ENCODE results near the gene PSME4.
"Not testable (repeated sequence)": the region's sequence is repeated elsewhere in the genome, so short reads cannot be mapped to it uniquely, and the experiment has no call there.

PSME4 gene

DNA sequence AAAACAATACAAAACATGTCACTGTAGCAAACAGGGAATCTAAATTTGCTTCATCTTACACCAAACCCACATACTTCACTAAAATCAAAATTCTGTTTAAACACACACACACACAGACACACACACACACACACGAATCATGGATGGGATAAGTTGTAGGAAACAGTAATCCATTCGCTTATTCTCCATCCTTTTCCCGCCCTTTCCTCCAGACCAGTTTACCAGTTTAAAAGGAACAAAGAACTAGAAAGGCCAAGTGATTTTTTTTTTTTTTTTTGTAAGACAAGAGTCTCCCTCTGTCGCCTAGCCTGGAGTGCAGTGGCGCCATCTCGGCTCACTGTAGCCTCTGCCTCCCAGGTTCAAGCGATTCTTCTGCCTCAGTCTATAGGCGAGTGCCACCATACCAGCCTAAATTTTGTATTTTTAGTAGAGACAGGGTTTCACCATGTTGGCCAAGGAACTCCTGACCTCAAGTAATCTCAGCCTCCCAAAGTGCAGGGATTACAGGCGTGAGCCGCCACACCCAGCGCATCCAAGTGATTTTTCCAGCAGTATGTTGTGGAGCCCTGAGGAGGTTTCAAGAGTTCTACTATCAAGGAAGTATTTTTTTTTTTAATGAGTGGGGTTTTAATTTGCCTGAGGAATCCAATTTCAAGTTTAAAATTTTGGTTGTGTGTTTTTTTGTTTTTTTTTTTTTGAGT lies 5.7 kb downstream of the PSME4 start:
- DNase-seq = no peak

DNA sequence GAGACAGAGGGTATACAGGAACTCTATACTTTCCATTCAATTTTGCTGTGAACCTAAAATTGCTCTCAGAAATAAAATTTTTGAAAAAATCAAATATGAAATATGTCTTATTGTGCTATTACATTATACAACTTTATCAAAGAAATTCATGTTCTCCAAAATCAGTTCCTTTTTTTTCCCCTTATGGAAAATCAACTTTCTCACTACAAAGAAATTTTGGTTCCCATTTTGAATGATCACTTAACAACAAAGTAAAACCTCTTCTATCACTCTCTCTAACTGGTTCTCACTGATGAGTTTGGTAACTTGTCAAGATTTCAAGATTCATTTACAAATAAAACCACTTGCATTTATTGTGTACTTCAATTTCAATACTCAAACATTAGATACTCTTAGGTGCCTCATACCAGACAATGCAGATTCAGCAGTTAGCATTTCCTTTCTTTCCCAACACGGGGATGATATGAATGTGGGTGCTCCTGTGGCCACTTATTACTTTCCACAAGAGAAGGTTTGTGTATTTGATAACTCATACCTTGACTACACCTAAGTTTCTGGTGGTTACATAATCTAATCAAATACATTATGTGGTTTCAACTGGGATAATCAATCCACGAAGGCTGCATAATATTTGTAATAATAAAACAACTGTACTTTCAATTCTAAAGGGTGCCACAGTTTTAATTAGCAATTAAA lies 6.4 kb downstream of the PSME4 start:
- DNase-seq = no peak

DNA sequence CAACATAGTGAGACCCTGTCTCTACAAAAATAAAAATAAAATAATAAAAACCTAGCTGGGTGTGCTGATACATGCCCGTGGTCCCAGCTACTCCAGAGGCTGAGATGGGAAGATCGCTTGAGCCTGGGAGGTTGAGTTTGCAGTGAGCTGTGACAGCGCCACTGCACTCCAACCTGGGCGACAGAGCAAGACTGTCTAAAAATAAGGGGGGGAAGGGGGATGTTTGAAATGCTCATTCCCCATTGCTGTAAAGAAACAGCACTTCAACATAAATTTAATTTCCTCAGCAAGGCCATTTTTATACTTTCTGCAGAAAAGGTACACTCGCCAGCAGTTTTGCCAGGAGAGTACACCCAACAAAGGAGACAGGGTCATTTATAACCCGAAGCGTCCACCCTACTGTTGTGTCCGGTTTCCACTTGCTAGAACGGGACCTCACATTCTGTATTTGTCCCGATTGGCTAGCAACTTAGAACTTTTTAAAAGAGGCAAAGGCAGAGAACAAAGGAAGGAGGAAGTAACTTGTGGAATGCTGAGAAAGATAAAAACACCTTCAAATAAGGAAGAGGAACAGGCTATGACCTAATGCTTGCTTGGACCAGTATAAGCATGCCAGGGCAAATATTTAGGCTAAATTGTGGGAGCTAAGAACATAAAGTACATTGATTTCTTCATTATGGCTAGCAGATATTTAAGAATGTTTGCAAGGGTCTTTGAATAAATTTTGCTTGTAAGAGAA lies 9.1 kb downstream of the PSME4 start:
- DNase-seq = not testable (repeated sequence)

DNA sequence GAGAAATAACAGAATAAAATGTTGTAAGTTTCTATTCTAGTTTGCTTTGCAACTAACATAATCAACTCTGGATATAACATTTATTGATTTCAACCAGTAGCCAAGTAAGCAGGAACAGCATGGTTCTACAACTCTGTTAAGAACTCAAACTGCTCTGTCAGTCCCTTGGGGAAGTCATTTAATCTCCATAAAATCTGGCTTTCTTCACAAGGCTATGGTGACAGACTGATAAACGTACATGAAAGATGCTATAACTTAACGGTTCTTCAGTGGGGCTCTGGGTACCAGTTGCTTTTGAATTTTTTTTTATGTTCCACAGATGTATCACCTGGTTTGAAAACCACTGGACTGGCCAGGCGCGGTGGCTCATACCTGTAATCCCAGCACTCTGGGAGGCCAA lies 10.3 kb downstream of the PSME4 start:
- no peak for DNase-seq

DNA sequence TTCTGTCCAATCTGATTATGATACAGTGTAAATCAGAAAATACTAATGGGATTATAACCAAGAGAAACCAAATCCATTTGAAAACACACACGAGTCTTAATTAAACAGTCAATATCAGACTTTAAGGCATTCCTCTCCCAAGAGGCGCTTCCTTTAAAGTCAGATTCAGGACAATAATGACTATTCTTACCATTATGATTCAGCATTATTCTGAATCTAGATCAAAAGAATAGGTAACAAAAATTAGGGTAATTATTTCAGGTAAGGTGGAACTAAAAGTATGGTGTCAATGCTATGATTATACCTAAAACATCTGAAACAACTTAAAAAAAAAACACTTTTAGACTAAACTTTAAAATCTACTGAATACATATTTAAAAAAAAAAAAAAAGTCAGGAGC lies 12.3 kb downstream of the PSME4 start:
- no peak for DNase-seq

DNA sequence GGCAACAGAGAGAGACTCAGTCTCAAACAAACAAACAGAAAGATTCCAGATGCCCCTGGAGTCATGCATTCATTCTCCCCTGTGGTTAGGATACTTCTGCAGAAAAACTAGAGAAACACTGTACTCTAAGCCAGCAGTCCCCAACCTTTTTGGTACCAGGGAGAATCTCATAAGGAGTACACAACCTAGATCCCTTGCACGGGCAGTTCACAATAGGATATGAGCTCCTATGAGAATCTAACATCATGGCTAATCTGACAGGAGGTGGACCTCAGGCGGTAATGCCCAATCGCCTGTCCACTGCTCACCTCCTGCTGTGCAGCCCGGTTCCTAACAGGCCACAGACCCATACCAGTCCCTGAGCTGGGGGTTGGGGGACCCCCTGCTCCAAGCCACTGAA lies 18.3 kb downstream of the PSME4 start:
- DNase-seq = no peak

DNA sequence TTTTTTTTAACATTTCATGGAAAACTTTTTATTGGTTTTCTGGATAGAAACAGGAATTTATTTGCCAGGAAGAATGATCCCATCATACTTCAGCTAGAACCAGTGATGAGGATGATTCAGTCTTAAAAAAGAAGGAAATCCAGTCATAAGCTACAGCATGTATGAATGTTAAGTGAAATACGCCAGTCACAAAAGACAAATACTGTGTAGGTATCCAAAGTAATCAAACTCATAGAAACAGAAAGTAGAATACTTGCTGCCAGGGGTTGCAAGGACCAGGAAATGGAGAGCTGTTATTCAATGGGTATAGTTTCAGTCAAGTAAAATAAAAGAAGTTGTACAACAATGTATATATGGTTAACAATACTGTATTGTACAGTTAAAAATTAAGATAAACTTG lies 21.3 kb downstream of the PSME4 start:
- DNase-seq = no peak

DNA sequence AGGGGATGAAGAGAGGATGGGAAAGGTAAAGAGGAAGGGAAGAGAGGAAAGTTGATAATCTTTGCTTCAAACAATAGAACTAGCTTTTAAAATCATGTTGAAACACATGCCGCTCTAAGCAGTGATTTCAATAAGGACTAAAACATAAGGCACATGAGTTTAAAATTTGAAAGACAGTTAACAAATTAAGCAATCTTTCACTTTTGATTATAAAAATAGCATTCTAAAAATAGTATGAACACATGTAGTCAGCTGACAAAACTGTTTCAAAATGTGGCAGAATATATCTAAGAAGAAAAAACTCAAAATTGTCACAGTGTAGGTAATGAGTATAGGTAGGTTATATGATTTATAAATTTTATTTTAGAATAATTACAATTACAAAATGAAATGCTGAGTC lies 25.3 kb downstream of the PSME4 start:
- DNase-seq = no peak

DNA sequence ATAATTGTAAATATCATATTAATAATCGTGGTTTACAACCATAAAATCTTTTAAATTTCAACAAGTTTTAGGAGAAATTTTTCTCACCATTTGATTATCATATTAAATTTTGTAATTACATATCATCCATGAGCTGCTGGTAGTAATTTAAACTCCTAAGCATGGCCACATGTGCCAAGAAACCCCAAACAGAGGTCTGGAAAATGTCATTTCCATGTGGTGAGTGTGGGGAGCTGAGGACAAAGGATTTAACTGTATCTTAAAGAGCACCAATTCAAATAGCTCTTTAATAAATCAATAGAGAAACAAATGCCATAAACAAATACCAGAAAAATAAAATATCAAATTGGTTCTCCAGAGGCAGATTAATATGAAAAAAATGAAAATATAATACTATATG lies 26.3 kb downstream of the PSME4 start:
- no peak for DNase-seq

DNA sequence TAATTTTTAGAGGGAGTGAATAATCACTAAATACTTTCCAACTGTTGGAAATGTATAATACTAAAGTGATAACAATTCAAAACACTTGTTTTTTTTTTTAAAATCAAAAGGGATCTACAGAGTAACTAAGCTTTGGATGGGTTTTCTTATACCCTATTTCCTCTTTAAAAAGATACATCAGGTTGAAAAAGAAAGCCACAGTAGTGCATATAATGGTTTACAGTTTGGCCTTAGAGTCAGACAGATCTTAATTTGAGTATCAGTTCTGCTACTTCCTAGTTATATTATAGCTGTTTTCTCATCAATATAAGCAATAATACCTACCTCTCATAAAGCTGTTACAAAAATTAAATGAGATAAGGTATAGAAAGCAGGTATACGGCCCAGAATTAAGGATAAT lies 28.5 kb downstream of the PSME4 start:
- DNase-seq = no peak

DNA sequence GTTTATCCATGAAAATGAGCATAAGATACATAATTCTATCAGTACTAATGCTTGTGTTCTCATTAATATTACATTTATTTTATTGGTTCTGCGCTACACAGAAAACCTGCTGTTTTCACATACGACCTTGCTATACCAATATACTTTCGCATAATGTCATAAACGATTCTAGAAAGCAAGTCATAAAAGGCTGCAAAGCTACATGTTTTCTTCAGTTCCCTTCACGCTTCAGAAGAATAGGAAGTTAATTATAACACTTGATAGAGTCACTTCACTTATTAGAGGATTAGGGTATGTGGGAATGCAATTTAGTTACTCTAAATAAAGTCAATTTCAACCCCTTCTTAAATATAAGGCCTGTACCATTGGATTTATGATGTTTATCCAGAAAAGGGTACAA lies 29.0 kb downstream of the PSME4 start:
- DNase-seq = no peak

DNA sequence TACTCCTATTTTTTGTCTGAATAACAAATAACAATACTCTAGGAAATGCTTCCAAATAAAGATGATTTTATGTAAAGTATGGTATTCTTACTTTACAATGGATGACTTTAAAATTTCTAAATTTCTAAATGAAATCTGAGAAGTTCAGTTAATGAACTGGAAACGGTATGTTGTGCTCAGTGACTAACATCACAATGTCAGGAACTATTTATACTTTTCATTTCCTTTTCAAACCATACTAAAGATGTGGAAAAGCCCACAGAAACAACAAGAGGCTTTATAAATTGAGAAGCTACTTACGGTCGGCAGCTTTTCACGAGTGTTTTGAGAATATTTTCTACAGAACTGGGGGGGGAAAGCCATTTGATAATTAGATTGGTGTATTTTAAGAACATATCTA lies 31.1 kb downstream of the PSME4 start:
- no peak for DNase-seq

DNA sequence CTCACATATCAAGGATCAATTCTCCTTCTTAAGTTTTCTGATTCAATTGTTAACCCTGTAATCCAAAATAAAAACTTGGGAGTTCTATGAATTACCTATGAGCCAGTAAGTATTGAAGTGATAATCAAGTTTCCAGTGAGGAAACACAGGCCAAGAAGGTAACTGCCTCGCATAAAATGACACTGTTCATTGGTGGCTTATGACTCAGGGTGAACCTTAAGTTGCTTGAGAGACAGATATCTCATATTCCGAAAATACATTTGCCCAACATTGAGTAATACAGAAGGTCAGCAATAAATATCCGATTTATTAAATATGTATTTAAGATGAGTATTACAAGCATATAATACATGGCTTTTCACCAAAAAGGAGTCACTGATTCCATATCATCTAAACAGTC lies 31.9 kb downstream of the PSME4 start:
- no peak for DNase-seq

DNA sequence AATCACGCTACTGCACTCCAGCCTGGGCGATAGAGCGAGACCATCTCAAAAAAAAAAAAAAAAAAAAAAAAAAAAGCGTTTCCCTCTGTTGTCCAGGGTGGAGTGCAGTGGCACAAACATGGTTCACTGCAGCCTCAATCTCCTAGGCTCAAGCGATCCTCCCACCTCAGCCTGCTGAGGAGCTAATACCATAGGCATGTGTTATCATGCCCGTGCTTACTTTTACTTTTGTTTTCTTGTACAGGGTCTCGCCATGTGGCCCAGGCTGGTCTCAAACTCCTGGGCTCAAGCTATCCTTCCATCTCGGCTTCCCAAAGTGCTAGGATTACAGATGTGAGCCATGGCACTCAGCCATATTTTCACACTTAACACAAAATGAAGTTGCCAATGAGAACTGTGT lies 37.5 kb downstream of the PSME4 start:
- no peak for DNase-seq

DNA sequence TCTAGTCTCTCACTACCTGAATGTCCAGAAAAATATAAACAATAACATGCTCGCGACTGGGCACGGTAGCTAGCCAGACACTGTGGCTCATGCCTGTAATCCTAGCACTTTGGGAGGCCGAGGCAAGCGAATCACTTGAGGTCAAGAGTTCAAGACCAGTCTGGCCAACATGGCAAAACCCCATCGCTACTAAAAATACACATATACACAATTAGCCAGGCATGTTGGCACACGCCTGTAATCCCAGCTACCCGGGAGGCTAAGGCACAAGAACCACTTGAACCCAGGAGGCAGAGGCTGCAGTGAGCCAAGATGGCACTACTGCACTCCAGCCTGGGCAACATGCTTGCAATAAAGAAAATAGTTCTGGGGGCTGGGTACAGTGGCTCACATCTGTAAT lies 44.5 kb downstream of the PSME4 start:
- not testable (repeated sequence) for DNase-seq

DNA sequence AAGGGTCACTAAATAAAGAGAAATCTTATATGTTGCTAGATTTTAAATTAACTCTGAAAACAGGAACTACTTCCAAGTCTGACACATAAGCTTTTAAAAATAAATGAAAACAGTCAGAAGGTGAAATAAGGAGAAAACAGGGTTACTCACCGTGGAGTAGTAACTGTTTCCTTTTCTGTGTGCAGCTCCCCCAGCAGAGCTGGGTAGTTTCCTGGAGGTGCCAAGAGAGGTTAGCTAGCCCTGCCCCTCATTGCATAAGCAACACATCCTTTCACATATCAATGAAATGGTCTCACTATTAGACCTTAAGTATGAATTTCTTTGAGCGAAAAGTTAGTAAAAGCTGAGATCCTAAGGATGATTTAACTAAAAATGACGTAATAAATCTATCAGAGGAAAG lies 57.1 kb downstream of the PSME4 start:
- DNase-seq = no peak

DNA sequence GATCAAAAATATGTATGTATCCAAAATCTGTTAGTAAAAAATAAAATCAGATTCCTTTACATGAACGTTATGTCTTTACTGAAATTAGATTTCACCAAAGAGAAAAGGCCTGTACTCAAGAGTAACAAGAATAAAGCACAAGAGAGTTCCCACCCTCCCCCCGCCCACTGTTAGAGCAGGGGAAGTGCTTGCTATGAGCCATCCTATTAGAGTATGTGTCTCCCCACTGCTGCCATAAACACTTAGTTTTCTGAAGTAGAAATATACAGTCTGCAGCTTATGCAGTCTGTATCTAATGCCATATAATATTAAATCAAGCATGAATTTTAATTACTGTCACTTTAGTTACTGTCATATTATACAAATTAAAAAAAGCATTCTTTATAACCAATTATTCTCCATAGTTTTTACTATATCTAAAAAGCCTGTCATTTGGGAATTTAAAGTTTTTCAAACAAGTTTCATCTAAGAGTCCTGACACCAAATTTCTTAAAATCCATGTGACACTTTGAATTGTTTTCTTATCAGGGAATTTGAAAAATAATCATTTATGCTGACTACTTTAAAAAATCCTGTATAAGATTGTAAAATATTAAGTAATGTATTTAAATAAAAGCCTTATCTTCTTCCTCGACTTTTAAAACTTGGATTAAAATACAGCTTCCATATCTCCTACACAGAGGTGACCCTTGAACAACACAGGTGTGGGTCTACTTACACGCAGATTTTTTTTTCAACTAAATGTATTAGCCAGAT lies 59.2 kb downstream of the PSME4 start:
- DNase-seq = no peak

DNA sequence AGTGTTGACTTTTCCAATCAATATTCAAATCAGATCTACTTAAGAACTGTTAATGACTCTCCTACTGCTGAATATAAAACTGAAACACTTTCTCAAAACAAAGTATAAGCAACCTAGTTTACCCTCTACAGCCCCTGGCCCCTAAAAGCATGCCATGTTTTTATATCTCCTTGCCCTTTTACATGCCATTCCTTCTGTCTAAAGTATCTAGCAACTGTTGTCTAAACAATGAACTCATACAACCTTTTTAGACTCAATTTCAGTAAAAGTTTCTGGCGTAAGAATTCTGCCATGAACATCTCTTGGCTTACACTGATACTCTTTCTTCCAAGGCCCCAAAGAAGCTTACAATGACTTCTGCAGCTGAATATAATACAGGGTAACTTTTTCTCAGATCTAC lies 63.2 kb downstream of the PSME4 start:
- DNase-seq = no peak

DNA sequence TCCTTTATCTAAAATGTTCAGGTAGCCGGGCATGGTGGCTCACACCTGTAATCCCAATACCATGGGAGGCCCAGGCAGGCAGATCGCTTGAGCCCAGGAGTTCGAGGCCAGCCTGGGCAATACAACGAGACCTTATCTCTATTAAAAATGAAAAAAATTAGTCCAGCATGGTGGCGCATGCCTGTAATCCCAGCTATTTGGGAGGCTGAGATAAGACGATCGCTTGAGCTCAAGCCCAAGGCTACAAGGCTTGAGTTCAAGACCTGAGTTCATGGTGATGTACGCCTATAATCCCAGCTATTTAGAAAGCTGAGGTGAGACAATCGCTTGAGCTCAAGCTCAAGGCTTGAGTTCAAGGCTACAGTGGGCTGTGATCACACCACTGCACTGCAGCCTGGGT lies 65.4 kb downstream of the PSME4 start:
- no peak for DNase-seq

DNA sequence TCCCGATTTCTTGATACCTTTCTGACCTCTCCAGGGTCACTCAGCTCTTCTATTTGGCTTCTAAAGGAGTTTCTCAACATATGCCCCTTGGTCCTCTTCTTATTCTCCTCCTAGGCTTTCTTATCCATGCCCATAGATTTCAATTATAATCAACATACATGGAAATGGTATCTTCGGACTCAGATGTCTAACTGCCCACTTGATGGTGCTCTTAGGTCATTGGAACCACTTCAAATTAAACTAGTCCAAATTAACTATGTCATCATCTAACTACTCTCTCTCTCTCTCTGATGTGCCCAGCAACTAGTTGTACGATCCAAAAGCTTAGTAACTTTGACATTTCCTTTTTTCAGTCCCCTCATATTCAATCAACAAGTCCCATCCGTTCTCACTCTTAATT lies 67.8 kb downstream of the PSME4 start:
- no peak for DNase-seq

DNA sequence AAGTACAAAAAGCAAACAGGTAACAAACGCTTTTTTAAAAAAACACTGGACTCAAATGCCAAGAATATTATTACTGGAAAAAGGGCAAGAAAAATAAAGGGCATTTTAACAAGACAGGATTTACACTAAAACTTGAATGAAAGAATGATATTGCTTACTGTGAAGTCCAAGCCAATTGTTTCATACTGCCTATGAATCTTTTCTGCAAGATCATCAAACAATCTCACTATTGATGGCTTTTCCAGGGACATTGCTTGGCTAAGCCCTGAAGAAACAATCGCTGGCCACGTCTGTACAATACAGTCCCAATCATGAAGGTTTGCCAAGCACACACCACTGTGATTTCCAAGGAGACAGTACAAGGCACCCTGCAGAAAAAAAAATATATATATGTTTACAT lies 69.6 kb downstream of the PSME4 start:
- no peak for DNase-seq

DNA sequence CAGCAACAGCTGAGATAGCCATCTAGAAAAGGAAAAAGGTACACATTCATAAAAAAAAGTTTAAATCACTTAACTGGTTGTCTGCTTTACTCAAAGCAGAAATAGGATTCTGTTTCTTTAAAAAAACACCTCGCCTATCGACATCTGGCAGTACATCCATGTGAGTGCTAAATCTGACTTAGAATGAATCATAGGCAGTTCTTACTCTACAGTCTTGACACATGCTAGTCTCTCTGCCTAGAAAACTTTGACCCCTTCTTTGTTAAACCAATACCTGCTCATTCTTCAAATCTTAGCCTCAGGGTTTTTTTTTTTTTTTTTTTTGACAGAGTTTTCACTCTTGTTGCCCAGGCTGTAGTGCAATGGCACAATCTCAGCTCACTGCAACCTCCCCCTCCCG lies 73.9 kb downstream of the PSME4 start:
- no peak for DNase-seq
